ENCODE data around the gene MRPL44.

GRCh38 chr2:223989856-223990232, 32.6 kb downstream of the MRPL44 start:
- TF ChIP-seq CTCF (IDR thresholded peaks at IDR 0.05; ENCODE audit: low read depth, low read length): no peak
- no peak for TF ChIP-seq EZH2phosphoT487 (IDR thresholded peaks at IDR 0.05; ENCODE audit: low read depth)

Data from OCI-LY3 (cell line).